OCI-LY1 (cell line): ENCODE results near the gene PLEKHA7.

Experiments
- H2AFZ ChIP-seq: fragments of 200-600 bp; sonication (generic), shearing (Covaris generic); 2 replicates; pipeline ENCODE4 v1.6.0; 2014; ENCODE audit warnings: antibody characterized with exemption, mild to moderate bottlenecking, low read length
- H3F3A ChIP-seq: fragments of 200-600 bp; sonication (generic), shearing (Covaris generic); 2 replicates; pipeline ENCODE4 v1.6.0; 2014; ENCODE audit warnings: mild to moderate bottlenecking, antibody characterized with exemption, low read length, moderate library complexity; ENCODE audit not compliant: insufficient read depth
- H3K27ac ChIP-seq: fragments of 200-600 bp; sonication (generic); 2 replicates; pipeline ENCODE4 v1.5.1; 2014; ENCODE audit warnings: low read length, mixed run types, mild to moderate bottlenecking, low read depth; ENCODE audit not compliant: poor library complexity, severe bottlenecking
- H3K27me3 ChIP-seq: fragments of 200-600 bp; sonication (generic); 2 replicates; pipeline ENCODE4 v1.6.0; 2014; ENCODE audit warnings: antibody characterized with exemption, mild to moderate bottlenecking, low read length, moderate library complexity; ENCODE audit not compliant: insufficient read depth
- H3K36me3 ChIP-seq: fragments of 200-600 bp; sonication (generic); 2 replicates; pipeline ENCODE4 v1.6.1; 2014; ENCODE audit warnings: mild to moderate bottlenecking, antibody characterized with exemption, low read length, moderate library complexity, mixed read lengths; ENCODE audit not compliant: insufficient read depth
- H3K4me1 ChIP-seq: fragments of 200-600 bp; sonication (generic); 2 replicates; pipeline ENCODE4 v1.5.1; 2014; ENCODE audit warnings: mild to moderate bottlenecking, low read length, moderate library complexity; ENCODE audit not compliant: insufficient read depth, severe bottlenecking
- H3K4me2 ChIP-seq: fragments of 200-600 bp; sonication (generic), shearing (Covaris generic); 2 replicates; pipeline ENCODE4 v1.6.1; 2014; ENCODE audit warnings: low read length
- H3K4me3 ChIP-seq: fragments of 200-600 bp; sonication (generic); 2 replicates; pipeline ENCODE4 v1.5.1; 2014; ENCODE audit warnings: low read length, low read depth, mild to moderate bottlenecking, mixed read lengths; ENCODE audit not compliant: poor library complexity, severe bottlenecking
- H3K79me2 ChIP-seq: fragments of 200-600 bp; shearing (Covaris generic); 2 replicates; pipeline ENCODE4 v1.6.1; 2016; ENCODE audit warnings: mixed run types, low read length, mixed read lengths; ENCODE audit not compliant: insufficient read depth
- H3K9ac ChIP-seq: fragments of 200-600 bp; sonication (generic), shearing (Covaris generic); 2 replicates; pipeline ENCODE4 v1.6.1; 2014; ENCODE audit warnings: mild to moderate bottlenecking, low read length, mixed read lengths
- H3K9me2 ChIP-seq: fragments of 200-600 bp; sonication (generic), shearing (Covaris generic); 2 replicates; pipeline ENCODE4 v1.6.1; 2014; ENCODE audit warnings: low read depth, mild to moderate bottlenecking, low read length, mixed read lengths
- H3K9me3 ChIP-seq: fragments of 200-600 bp; shearing (Covaris generic); 2 replicates; pipeline ENCODE4 v1.6.1; 2014; ENCODE audit warnings: low read length, mixed read lengths
- H4K20me1 ChIP-seq: fragments of 200-600 bp; sonication (generic), shearing (Covaris generic); 2 replicates; pipeline ENCODE4 v1.6.0; 2016; ENCODE audit warnings: mild to moderate bottlenecking, low read length; ENCODE audit not compliant: insufficient read depth
- EZH2 ChIP-seq: fragments of 200-600 bp; sonication (generic), shearing (Covaris generic); IDR thresholded peaks from 2 replicates; pipeline ENCODE4 v1.8.0; 2017; ENCODE audit warnings: borderline replicate concordance, mixed run types, mild to moderate bottlenecking, antibody characterized with exemption, low read length, moderate library complexity, mixed read lengths
- TF ChIP-seq, protein P1 (sequence below): fragments of 200-600 bp; sonication (generic), shearing (Covaris generic); IDR thresholded peaks from 2 replicates; pipeline ENCODE4 v1.5.1; 2017; ENCODE audit warnings: mild to moderate bottlenecking, antibody characterized with exemption, low read length, moderate library complexity, mixed read lengths

The PLEKHA7 gene

DNA sequence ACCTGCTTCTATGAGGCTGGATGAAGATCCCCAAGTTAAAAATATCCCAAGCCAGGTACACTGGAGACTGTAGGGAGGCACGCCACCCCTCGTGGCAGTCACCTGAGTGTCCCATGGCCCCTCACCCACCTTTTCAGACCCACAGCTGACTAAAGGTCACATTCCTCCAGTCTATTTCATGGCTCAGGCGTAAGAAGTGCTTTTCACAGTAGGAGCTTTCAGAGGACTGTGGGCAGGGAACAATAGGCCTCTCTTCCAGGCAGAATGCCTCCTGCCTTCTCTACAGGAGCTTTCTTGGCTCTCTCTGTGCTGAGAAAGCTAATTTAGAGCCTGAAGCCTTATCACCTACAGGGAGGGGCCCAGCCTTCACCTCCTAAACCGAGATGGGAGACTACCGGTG, 201.9 kb downstream of the PLEKHA7 start:
- TF ChIP-seq, protein P1, sequence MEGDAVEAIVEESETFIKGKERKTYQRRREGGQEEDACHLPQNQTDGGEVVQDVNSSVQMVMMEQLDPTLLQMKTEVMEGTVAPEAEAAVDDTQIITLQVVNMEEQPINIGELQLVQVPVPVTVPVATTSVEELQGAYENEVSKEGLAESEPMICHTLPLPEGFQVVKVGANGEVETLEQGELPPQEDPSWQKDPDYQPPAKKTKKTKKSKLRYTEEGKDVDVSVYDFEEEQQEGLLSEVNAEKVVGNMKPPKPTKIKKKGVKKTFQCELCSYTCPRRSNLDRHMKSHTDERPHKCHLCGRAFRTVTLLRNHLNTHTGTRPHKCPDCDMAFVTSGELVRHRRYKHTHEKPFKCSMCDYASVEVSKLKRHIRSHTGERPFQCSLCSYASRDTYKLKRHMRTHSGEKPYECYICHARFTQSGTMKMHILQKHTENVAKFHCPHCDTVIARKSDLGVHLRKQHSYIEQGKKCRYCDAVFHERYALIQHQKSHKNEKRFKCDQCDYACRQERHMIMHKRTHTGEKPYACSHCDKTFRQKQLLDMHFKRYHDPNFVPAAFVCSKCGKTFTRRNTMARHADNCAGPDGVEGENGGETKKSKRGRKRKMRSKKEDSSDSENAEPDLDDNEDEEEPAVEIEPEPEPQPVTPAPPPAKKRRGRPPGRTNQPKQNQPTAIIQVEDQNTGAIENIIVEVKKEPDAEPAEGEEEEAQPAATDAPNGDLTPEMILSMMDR: no peak
- no peak for TF ChIP-seq EZH2
- H3K9ac ChIP-seq: no peak overlapping the region

DNA sequence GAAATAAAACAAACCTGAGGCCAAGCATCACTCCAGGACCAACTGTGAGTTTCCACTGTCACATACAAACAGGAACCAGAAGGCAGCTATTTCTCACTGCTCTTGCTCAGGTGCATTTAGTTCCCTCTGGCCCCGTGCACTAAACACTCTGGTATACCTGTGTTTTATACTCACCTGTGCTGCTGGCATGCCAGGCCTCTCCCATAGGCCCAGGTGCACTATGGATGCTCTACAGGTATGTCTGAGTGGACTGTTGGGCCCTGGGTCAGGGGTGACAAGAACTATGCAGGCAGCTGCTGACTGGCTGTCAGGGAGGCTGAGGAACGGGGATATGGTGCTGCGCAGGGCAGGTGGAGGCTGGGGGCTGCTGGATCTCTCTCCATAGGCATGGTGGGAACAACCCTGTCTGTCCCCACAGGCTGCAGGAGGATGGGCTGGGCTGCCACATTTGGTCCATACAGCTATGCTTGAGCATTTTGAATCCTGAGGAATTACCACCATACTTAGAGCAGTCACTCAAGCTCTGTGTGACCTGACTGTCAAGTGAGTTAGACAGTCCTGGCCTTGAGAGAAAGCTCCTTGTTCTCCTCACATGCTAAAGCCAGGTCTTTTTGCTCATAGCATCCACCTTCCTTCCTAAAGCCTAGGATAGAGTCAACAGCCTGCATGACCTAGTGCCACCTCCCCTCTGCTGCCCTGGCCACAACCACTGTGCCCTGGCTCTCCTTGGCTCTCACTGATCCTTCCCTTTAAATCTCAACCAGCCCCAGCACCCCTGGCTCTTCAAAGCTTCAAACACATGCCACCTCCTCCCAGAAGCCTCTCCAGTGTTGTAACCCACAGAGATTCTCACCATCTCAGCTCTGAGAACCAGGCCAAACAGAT, 202.8 kb downstream of the PLEKHA7 start:
- no peak overlapping the region for H3K27ac ChIP-seq
- TF ChIP-seq, protein P1: no peak
- no peak for TF ChIP-seq EZH2
- H3K9me2 ChIP-seq: no peaks in the 10 kb centered on the region
- H3K4me2 ChIP-seq: no peak overlapping the region
- no peaks in the 10 kb centered on the region for H3K27me3 ChIP-seq
- H3K4me1 ChIP-seq: no peaks in the 10 kb centered on the region
- H3K4me3 ChIP-seq: no peak overlapping the region
- no peak overlapping the region for H2AFZ ChIP-seq
- H3K9ac ChIP-seq: no peak overlapping the region
- H3F3A ChIP-seq: no peaks in the 10 kb centered on the region
- H3K9me3 ChIP-seq: no peaks in the 10 kb centered on the region
- H4K20me1 ChIP-seq: no peaks in the 10 kb centered on the region
- H3K79me2 ChIP-seq: no peaks in the 10 kb centered on the region
- H3K36me3 ChIP-seq: no peaks in the 10 kb centered on the region

More for the DNA sequence above, 201.9 kb downstream of the PLEKHA7 start:
- H3K9me3 ChIP-seq: no peaks in the 10 kb centered on the region
- no peaks in the 10 kb centered on the region for H3K4me1 ChIP-seq
- H3F3A ChIP-seq: no peaks in the 10 kb centered on the region
- H3K9me2 ChIP-seq: no peaks in the 10 kb centered on the region
- H3K36me3 ChIP-seq: no peaks in the 10 kb centered on the region
- no peaks in the 10 kb centered on the region for H3K27me3 ChIP-seq
- H4K20me1 ChIP-seq: no peaks in the 10 kb centered on the region
- H2AFZ ChIP-seq: no peak overlapping the region
- no peak overlapping the region for H3K27ac ChIP-seq
- H3K79me2 ChIP-seq: no peaks in the 10 kb centered on the region
- H3K4me2 ChIP-seq: no peak overlapping the region
- no peak overlapping the region for H3K4me3 ChIP-seq

DNA sequence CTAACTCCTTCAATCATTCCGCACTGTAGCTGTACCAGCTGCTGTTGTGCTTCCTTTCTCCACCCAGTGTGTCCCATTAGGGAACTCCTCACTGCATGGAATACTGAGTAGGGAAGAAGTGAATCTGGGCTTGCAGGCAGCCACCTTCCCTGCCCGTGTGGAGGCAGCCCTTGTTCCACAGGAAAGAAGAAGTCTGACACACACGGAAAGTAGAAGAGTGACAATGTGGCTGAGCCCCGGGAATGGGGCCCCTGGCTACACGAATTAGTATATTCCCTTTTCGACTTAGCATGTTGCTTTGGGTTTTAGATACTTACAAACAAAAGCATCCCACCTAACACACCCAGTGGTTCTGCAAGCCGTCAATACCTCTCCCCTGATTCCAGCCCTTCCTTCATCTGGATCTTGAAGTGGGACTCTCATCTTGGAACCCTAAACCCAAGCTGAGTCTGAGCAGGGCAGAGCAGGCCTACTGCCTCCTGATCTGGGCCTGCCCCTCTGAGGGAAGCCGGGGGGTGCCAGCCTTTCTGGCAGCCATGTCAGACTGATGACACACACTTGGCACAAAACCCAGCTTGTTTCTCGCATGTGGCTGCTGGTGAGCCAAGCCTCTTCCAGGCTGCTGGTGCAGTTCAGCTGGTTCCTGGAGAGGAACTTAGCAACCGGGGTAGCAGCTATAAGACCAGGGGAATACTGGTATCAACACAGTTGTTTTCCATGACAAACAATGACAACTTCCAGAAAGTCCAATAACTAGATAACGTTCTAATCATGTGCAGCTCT, 204.1 kb downstream of the PLEKHA7 start:
- TF ChIP-seq, protein P1: no peak
- TF ChIP-seq EZH2: no peak

More for the DNA sequence above, 204.1 kb downstream of the PLEKHA7 start:
- Histone ChIP-seq H3K4me3 (no peak overlapping the region), H3K9me3 (no peaks in the 10 kb centered on the region), H3K27ac (no peak overlapping the region), H3K9ac (no peak overlapping the region), H3K9me2 (no peaks in the 10 kb centered on the region), H3K36me3 (no peaks in the 10 kb centered on the region), H2AFZ (no peak overlapping the region), H3K4me1 (no peaks in the 10 kb centered on the region), H3F3A (no peaks in the 10 kb centered on the region), H4K20me1 (no peaks in the 10 kb centered on the region), H3K27me3 (no peaks in the 10 kb centered on the region), H3K4me2 (no peak overlapping the region), H3K79me2 (no peaks in the 10 kb centered on the region)
